ENCODE results near the gene CLSTN1.
"Not testable (repeated sequence)": the region's sequence is repeated elsewhere in the genome, so short reads cannot be mapped to it uniquely, and the experiment has no call there.

The CLSTN1 gene

DNA sequence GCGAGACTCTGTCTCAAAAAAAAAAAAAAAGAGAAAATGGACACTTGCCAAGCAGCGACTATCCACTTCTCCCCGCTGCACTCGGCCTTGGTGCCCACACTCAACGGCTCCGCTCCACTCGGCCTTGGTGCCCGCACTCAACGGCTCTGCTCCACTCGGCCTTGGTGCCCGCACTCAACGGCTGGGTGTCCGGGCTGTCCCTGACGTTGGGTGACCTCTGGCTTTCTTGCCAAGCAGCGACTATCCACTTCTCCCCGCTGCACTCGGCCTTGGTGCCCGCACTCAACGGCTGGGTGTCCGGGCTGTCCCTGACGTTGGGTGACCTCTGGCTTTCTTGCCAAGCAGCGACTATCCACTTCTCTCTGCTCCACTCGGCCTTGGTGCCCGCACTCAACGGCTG, 61.3 kb downstream of the CLSTN1 start:
- not testable (repeated sequence) for DNase-seq (ENCODE audit: low spot score)

DNA sequence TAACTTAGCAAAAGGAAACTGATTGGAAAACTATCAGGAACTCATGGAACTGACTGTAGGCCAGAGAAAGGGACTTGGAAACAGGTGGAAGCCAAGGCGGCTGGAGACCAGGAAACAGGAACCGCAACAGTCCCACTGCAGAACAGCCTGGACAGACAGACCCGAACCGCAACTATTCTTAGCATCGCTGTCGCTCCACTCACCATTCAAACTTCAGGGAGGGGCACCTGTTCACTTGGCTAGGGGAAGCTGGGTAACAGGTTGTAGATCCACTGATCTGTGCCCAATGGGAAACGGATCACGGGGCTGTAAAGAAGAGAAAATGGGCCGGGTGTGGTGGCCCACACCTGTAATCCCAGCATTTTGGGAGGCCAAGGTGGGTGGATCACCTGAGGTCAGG, 61.9 kb downstream of the CLSTN1 start:
- DNase-seq (ENCODE audit: low spot score) = no peak

- no peak for DNase-seq (ENCODE audit: low spot score)
Observed at GRCh38 chr1:9760824-9761223, 62.9 kb downstream of the CLSTN1 start.

- no peak for DNase-seq (ENCODE audit: low spot score)
Observed at GRCh38 chr1:9759939-9760338, 63.8 kb downstream of the CLSTN1 start.

- DNase-seq (ENCODE audit: low spot score) = no peak
Observed at GRCh38 chr1:9758559-9759121, 65.1 kb downstream of the CLSTN1 start.

DNA sequence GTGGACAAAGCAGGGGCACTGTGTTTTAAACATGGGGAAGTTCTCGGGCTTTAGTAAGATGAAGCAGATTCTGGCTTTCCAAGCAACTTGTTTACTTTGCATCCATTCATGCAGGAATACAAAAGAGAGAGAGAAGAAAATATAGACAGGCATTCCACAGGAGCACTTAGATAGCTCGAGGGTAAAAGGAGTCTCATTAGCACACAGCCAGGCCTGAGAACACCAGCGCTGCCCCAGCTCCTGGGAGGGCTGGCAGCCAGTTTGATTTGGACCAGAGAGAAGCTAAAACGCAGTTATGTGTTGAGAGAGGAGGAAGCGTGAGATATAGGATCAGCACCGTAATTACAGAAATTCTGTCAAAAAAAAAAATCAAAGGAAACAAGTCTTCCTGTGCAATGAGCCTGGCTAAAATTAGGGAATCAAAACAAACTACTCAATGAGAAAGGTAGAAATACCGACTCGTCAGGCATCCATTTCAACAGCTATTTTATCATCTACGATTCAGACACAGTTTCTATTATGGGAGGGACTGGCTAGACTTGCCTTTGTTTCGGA, 68.2 kb downstream of the CLSTN1 start:
- no peak for DNase-seq (ENCODE audit: low spot score)

DNA sequence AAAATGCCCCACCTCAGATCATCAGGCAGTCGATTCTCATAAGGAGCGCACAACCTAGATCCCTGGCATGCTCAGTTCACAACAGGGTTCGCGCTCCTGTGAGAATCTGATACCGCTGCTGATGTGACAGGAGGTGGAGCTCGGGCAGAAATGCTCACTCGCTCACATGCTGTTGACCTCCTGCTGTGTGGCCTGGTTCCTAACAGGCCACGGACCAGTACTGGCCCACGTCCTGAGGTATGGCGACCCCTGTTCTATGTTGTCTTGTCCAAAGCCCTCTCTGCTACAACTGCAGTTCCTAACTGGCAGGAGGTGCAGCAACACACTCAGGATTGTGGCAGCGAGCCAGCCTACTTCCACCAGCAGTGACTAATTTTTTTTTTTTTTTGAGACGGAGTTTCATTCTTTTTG, 70.6 kb downstream of the CLSTN1 start:
- DNase-seq (ENCODE audit: low spot score) = peak; percentile 54

DNA sequence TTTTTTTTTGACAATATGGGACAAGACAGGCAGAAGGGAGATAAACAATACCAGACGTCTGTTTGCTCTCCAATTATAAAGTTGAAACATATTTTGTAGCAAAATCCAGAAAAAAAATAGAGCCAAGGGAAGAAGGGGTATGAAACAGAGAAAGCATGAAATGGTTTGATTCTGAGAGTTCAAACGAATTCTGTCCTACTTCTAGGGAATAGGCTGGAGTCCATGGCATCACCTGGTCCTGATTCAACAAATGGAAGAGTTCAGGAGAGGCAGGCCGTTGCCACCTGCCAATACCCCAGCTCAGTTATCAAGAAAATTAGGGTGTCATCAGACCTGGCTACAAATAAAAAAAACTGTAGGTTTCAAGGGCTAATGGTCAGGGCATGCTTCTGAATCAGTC, 71.8 kb downstream of the CLSTN1 start:
- DNase-seq (ENCODE audit: low spot score) = no peak

- no peak for DNase-seq (ENCODE audit: low spot score)
Observed at GRCh38 chr1:9749361-9749760, 74.4 kb downstream of the CLSTN1 start.

GRCh38 chr1:9748391-9748790, 75.4 kb downstream of the CLSTN1 start:
- DNase-seq (ENCODE audit: low spot score) = not testable (repeated sequence)

DNA sequence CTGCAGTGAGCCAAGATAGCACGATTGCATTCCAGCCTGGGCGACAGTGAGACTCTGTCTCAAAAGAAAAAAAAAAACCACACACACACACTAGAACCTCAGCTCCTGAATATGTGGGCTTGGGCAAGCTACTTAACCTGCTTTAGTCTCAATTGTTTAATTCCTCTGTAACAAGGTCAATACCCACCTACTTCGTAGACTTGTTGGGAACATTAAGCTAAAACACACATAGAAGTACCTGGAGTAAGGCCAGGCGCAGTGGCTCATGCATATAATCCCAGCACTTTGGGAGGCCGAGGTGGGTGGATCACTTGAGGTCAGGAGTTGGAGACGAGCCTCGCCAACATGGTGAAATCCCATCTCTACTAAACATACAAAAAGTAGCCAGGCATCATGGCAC, 77.1 kb downstream of the CLSTN1 start:
- no peak for DNase-seq (ENCODE audit: low spot score)

DNA sequence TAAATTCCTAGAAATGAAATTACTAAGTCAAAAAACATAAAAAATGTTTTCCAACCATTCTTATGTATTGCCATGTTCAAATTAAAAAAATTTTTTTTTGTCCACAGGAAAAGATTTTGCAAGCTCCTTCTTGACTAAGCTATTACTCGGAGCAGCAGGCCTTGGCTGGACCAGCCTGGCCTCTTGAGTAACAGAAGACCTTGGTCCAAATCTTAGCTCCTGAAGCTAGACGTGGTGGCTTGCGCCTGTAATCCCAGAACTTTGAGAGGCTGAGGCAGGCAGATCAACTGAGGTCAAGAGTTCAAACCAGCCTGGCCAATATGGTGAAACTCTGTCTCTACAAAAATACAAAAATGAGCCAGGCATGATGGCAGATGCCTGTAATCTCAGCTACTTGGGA, 77.6 kb downstream of the CLSTN1 start:
- DNase-seq (ENCODE audit: low spot score) = no peak

- DNase-seq (ENCODE audit: low spot score) = no peak
Observed at GRCh38 chr1:9744106-9744799, 79.5 kb downstream of the CLSTN1 start.

- DNase-seq (ENCODE audit: low spot score) = no peak
Observed at GRCh38 chr1:9737671-9738070, 86.1 kb downstream of the CLSTN1 start.

DNA sequence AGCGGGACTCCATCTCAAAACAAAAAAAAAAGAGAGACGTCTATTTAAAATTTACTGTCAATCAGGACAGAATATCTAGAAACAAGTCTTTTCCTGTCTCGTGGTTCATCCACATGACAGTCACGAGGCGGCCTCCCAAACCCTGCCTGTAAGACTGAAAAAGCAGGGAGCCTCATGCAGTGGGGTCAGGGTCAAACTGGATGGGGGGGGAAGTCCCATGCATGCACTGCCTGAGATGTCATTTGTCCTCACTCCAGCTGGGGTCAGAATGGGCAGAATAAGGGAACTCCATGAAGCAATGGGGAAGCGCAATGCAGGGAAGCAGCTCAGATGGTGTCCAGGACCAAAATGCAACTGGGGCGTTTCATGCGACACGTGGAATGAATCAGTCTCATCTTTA, 86.7 kb downstream of the CLSTN1 start:
- DNase-seq (ENCODE audit: low spot score) = no peak

GRCh38 chr1:9736241-9736640, 87.5 kb downstream of the CLSTN1 start:
- DNase-seq (ENCODE audit: low spot score) = no peak

GRCh38 chr1:9735800-9736199, 88.0 kb downstream of the CLSTN1 start:
- DNase-seq (ENCODE audit: low spot score) = no peak

DNA sequence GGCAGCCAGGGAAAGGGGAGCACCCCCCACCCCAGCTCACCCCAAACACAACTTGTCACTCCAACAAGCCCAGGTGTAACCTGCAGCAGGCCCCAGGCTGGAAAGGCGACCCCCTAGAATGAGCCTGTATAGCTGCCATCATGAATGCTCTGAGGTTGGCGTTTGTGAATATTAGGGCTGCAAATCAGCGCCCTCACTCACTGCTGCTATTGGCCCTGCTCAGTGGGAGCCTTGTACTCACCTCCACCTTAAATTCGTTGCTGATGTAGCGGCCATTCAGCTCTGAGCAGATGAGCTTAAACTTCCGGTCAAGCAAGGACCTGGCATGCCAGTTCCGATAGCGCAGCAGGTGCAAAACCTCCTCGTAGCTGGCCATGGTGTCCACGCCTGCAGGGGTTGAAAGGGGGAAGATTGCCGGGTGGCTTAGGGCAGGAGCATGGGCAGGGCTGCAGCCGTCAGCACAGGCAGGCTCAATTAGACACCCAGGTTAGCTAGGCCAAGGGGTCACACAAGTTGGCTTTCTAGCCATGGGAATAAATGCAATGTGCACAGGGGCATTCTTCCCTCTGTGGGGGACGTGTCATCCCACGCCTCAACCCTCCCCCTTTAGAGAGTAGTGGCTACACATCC, 90.5 kb downstream of the CLSTN1 start:
- DNase-seq (ENCODE audit: low spot score) = no peak

DNA sequence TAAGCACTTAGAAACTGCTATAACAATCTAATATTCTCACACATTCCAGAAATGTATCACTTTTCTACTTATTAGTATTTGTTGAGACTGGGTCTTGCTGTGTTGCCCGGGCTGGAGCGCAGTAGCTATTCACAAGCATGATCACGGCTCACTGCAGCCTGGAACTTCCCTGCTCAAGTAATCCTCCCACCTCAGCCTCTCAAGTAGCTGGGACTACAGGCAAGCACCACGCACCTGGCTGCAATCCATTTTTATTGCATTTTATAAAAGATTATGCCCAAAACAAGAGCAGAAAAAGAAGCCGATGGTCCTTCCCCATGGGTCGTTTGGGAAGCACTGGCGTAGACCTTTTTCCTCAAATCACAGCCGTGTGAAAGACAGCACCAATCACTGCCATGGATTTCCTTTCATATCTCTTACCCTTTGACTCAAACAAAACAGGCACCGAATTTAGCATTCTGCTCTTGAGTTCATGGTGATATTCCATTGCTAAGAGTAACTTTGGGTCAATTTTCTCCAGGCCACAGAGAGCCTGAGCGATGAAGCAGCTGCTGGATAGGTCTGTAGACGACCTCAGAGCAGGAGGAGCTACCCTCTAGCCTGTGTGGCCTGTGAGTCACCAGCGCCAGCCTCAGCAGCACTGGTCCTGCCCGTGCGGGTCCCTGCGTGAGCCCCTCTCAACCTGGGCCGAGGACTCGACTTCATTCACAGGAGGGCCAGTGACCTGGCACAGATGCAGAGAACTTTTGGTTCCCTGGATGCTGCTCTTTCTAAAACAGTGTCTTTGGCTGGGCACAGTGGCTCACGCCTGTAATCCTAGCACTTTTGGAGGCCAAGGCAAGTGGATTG, 91.4 kb downstream of the CLSTN1 start:
- DNase-seq (ENCODE audit: low spot score) = no peak

- DNase-seq (ENCODE audit: low spot score) = no peak
Observed at GRCh38 chr1:9731561-9731960, 92.2 kb downstream of the CLSTN1 start.

- no peak for DNase-seq (ENCODE audit: low spot score)
Observed at GRCh38 chr1:9731051-9731537, 92.7 kb downstream of the CLSTN1 start.
